Neural cell (in vitro differentiated cells): Measurements from ENCODE around the gene SIDT1. TPM values are rescaled to one million over a fixed set of nuclear protein-coding genes. Genes with fewer than 3 reads are reported as not detected.

Experiments used
- H2AFZ ChIP-seq: fragments of 200-600, 300-800 bp; sonication (generic), shearing (Covaris generic); 2 replicates; pipeline ENCODE4 v1.6.0; 2014; ENCODE audit warnings: low read depth, mild to moderate bottlenecking, antibody characterized with exemption, low read length, moderate library complexity
- H3F3A ChIP-seq: fragments of 200-600 bp; shearing (Covaris generic); 2 replicates; pipeline ENCODE4 v1.6.1; 2016; ENCODE audit warnings: mild to moderate bottlenecking, moderate library complexity, mixed read lengths, antibody characterized with exemption, low read length; ENCODE audit not compliant: insufficient read depth, poor library complexity, severe bottlenecking
- H3K27ac ChIP-seq: fragments of 200-600, 300-800 bp; sonication (generic), shearing (Covaris generic); 2 replicates; pipeline ENCODE4 v1.5.1; 2014; ENCODE audit warnings: mild to moderate bottlenecking, low read length, moderate library complexity
- H3K27me3 ChIP-seq: fragments of 300-800, 200-600 bp; sonication (generic), shearing (Covaris generic); 2 replicates; pipeline ENCODE4 v1.6.0; 2014; ENCODE audit warnings: mild to moderate bottlenecking, low read depth, low read length, moderate library complexity; ENCODE audit not compliant: insufficient read depth
- H3K36me3 ChIP-seq: fragments of 300-800, 200-600 bp; sonication (generic), shearing (Covaris generic); 2 replicates; pipeline ENCODE4 v1.5.1; 2014; ENCODE audit warnings: mild to moderate bottlenecking, antibody characterized with exemption, low read length, moderate library complexity; ENCODE audit not compliant: insufficient read depth
- H3K4me2 ChIP-seq: fragments of 300-800, 200-600 bp; sonication (generic), shearing (Covaris generic); 2 replicates; pipeline ENCODE4 v1.6.0; 2014; ENCODE audit warnings: mild to moderate bottlenecking, low read length
- H3K4me3 ChIP-seq: fragments of 300-800, 200-600 bp; sonication (generic), shearing (Covaris generic); 2 replicates; pipeline ENCODE4 v1.5.1; 2014; ENCODE audit warnings: mild to moderate bottlenecking, low read length, moderate library complexity
- H3K79me2 ChIP-seq: fragments of 200-600 bp; shearing (Covaris generic); replicated peaks from 2 replicates; pipeline ENCODE4 v1.6.0; 2014; ENCODE audit warnings: mild to moderate bottlenecking, low read length, moderate library complexity; ENCODE audit not compliant: insufficient read depth
- H3K9ac ChIP-seq: fragments of 300-800, 200-600 bp; sonication (generic), shearing (Covaris generic); 2 replicates; pipeline ENCODE4 v1.6.1; 2016; ENCODE audit warnings: mild to moderate bottlenecking, low read length, mixed read lengths
- H3K9me2 ChIP-seq: fragments of 200-600 bp; shearing (Covaris generic); 2 replicates; pipeline ENCODE4 v1.6.1; 2016; ENCODE audit warnings: mild to moderate bottlenecking, low read length, mixed read lengths; ENCODE audit not compliant: insufficient read depth
- H3K9me3 ChIP-seq: fragments of 200-600, 300-800 bp; sonication (generic), shearing (Covaris generic); 2 replicates; pipeline ENCODE4 v1.6.1; 2016; ENCODE audit warnings: mild to moderate bottlenecking, mixed run types, low read length, moderate library complexity, mixed read lengths
- H4K20me1 ChIP-seq: fragments of 200-600 bp; shearing (Covaris generic); 2 replicates; pipeline ENCODE4 v1.6.1; 2016; ENCODE audit warnings: mild to moderate bottlenecking, mixed run types; ENCODE audit not compliant: insufficient read depth
- EZH2 ChIP-seq: fragments of 200-600, 300-800 bp; shearing (Covaris generic), sonication (generic); IDR thresholded peaks from 2 replicates; pipeline ENCODE4 v1.6.1; 2014; ENCODE audit warnings: antibody characterized with exemption, low read length, borderline replicate concordance, mild to moderate bottlenecking; ENCODE audit not compliant: insufficient read depth, poor library complexity, severe bottlenecking
- MXI1 ChIP-seq: fragments of 450-650 bp; conservative IDR thresholded peaks from 2 replicates; pipeline ENCODE4 v1.6.1; 2014; ENCODE audit warnings: antibody characterized with exemption, mild to moderate bottlenecking; ENCODE audit not compliant: poor library complexity, severe bottlenecking
- POLR2AphosphoS5 ChIP-seq: IDR thresholded peaks from 2 replicates; pipeline ENCODE4 v1.6.1; 2012
- SMC3 ChIP-seq: fragments of 450-650 bp; conservative IDR thresholded peaks from 2 replicates; pipeline ENCODE4 v1.6.1; 2014; ENCODE audit warnings: antibody characterized with exemption, mild to moderate bottlenecking, moderate library complexity; ENCODE audit not compliant: poor library complexity
- TAF1 ChIP-seq: IDR thresholded peaks from 2 replicates; pipeline ENCODE4 v1.6.1; 2012; ENCODE audit warnings: low read depth
- polyA plus RNA-seq: library from polyadenylated mRNA; depleted of rRNA; stranded (reverse); fragments of >200 nt; gene quantifications from 2 replicates; pipeline ENCODE4 v1.2.3, GENCODE V29; 2014
- TF ChIP-seq, protein P1 (sequence below): IDR thresholded peaks from 2 replicates; pipeline ENCODE4 v1.6.1; 2012; ENCODE audit warnings: borderline replicate concordance
- TF ChIP-seq, protein P2 (sequence below): fragments of 450-650 bp; IDR thresholded peaks from 2 replicates; pipeline ENCODE4 v1.5.1; 2014; ENCODE audit warnings: antibody characterized with exemption, mild to moderate bottlenecking, moderate library complexity; ENCODE audit not compliant: poor library complexity, severe bottlenecking

The SIDT1 gene
- polyA plus RNA-seq, 1 donor from 2014 or later: 0.22 TPM

GRCh38 chr3:113594066-113594465, 61.7 kb downstream of the SIDT1 start:
- no peaks in the 10 kb centered on the region for H3K79me2 ChIP-seq
- H3K36me3 ChIP-seq: no peaks in the 10 kb centered on the region
- TF ChIP-seq MXI1 (no peak), EZH2 (no peak)
- H3K27ac ChIP-seq: no peak overlapping the region
- H3K9me2 ChIP-seq: no peaks in the 10 kb centered on the region
- no peaks in the 10 kb centered on the region for H3K9me3 ChIP-seq
- H3K4me3 ChIP-seq: no peak overlapping the region
- no peak overlapping the region for H2AFZ ChIP-seq
- no peaks in the 10 kb centered on the region for H4K20me1 ChIP-seq
- H3K27me3 ChIP-seq: no peaks in the 10 kb centered on the region
- no peak overlapping the region for H3K4me2 ChIP-seq
- H3F3A ChIP-seq: no peaks in the 10 kb centered on the region
- H3K9ac ChIP-seq: no peak overlapping the region

GRCh38 chr3:113597596-113598354, 65.4 kb downstream of the SIDT1 start:
- Histone ChIP-seq H3K9me3 (no peaks in the 10 kb centered on the region), H3K4me3 (no peak overlapping the region), H3K27me3 (no peaks in the 10 kb centered on the region), H3K9me2 (no peaks in the 10 kb centered on the region), H3K9ac (no peak overlapping the region), H4K20me1 (no peaks in the 10 kb centered on the region), H3F3A (no peaks in the 10 kb centered on the region), H3K79me2 (no peaks in the 10 kb centered on the region), H3K36me3 (no peaks in the 10 kb centered on the region), H3K27ac (no peak overlapping the region), H3K4me2 (no peak overlapping the region), H2AFZ (no peak overlapping the region)
- no peak for TF ChIP-seq EZH2

- Histone ChIP-seq H3K9me3 (no peaks in the 10 kb centered on the region), H3K79me2 (no peaks in the 10 kb centered on the region), H3K4me2 (no peak overlapping the region), H3K36me3 (no peaks in the 10 kb centered on the region), H3K9ac (no peak overlapping the region), H3K9me2 (no peaks in the 10 kb centered on the region), H4K20me1 (no peaks in the 10 kb centered on the region), H3F3A (no peaks in the 10 kb centered on the region), H3K27ac (no peak overlapping the region), H3K4me3 (no peak overlapping the region), H3K27me3 (no peaks in the 10 kb centered on the region), H2AFZ (no peak overlapping the region)
- TF ChIP-seq TAF1 (no peak), POLR2AphosphoS5 (no peak), SMC3 (no peak), MXI1 (no peak)
- TF ChIP-seq, protein P1, sequence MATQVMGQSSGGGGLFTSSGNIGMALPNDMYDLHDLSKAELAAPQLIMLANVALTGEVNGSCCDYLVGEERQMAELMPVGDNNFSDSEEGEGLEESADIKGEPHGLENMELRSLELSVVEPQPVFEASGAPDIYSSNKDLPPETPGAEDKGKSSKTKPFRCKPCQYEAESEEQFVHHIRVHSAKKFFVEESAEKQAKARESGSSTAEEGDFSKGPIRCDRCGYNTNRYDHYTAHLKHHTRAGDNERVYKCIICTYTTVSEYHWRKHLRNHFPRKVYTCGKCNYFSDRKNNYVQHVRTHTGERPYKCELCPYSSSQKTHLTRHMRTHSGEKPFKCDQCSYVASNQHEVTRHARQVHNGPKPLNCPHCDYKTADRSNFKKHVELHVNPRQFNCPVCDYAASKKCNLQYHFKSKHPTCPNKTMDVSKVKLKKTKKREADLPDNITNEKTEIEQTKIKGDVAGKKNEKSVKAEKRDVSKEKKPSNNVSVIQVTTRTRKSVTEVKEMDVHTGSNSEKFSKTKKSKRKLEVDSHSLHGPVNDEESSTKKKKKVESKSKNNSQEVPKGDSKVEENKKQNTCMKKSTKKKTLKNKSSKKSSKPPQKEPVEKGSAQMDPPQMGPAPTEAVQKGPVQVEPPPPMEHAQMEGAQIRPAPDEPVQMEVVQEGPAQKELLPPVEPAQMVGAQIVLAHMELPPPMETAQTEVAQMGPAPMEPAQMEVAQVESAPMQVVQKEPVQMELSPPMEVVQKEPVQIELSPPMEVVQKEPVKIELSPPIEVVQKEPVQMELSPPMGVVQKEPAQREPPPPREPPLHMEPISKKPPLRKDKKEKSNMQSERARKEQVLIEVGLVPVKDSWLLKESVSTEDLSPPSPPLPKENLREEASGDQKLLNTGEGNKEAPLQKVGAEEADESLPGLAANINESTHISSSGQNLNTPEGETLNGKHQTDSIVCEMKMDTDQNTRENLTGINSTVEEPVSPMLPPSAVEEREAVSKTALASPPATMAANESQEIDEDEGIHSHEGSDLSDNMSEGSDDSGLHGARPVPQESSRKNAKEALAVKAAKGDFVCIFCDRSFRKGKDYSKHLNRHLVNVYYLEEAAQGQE: no peak
- TF ChIP-seq, protein P2, sequence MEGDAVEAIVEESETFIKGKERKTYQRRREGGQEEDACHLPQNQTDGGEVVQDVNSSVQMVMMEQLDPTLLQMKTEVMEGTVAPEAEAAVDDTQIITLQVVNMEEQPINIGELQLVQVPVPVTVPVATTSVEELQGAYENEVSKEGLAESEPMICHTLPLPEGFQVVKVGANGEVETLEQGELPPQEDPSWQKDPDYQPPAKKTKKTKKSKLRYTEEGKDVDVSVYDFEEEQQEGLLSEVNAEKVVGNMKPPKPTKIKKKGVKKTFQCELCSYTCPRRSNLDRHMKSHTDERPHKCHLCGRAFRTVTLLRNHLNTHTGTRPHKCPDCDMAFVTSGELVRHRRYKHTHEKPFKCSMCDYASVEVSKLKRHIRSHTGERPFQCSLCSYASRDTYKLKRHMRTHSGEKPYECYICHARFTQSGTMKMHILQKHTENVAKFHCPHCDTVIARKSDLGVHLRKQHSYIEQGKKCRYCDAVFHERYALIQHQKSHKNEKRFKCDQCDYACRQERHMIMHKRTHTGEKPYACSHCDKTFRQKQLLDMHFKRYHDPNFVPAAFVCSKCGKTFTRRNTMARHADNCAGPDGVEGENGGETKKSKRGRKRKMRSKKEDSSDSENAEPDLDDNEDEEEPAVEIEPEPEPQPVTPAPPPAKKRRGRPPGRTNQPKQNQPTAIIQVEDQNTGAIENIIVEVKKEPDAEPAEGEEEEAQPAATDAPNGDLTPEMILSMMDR: no peak
These were observed 68.2 kb downstream of the SIDT1 start for GRCh38 chr3:113600418-113601182.
